Immature natural killer cell (primary cell): Measurements from ENCODE around the gene RBBP6. TPM values are rescaled to one million over a fixed set of nuclear protein-coding genes. Genes with fewer than 3 reads are reported as not detected.

Experiments
- DNase-seq, 3 donors: peaks; one replicate each; pipeline ENCODE4 v3.0.0; 2022; ENCODE audit warnings: mixed read lengths in 1 of 3
- H3K27ac Mint-ChIP-seq, 6 donors: one replicate each; pipeline ENCODE4 v1.8.0; 2020; ENCODE audit warnings: mixed read lengths in 6 of 6, mild to moderate bottlenecking in 5 of 6, inconsistent platforms in 4 of 6, moderate library complexity in 3 of 6
- H3K27me3 Mint-ChIP-seq, 3 donors: one replicate each; pipeline ENCODE4 v1.8.0; 2020 to 2021; ENCODE audit warnings: low read depth in 3 of 3, mild to moderate bottlenecking in 3 of 3, mixed read lengths in 3 of 3, moderate library complexity in 3 of 3, inconsistent platforms in 1 of 3
- H3K36me3 Mint-ChIP-seq, 3 donors: one replicate each; pipeline ENCODE4 v1.8.0; 2020; ENCODE audit warnings: mixed read lengths in 3 of 3, inconsistent platforms in 2 of 3, mild to moderate bottlenecking in 2 of 3
- H3K4me1 Mint-ChIP-seq, 2 donors: one replicate each; pipeline ENCODE4 v1.8.0; 2020; ENCODE audit warnings: inconsistent platforms in 2 of 2, mild to moderate bottlenecking in 2 of 2, mixed read lengths in 2 of 2, moderate library complexity in 1 of 2
- H3K4me3 Mint-ChIP-seq, 5 donors: one replicate each; pipeline ENCODE4 v1.8.0; 2020; ENCODE audit warnings: mild to moderate bottlenecking in 5 of 5, mixed read lengths in 5 of 5, inconsistent platforms in 3 of 5, moderate library complexity in 3 of 5
- H3K9me3 Mint-ChIP-seq, 6 donors: one replicate each; pipeline ENCODE4 v1.8.0; 2020; ENCODE audit warnings: mild to moderate bottlenecking in 6 of 6, mixed read lengths in 6 of 6, inconsistent platforms in 4 of 6, moderate library complexity in 3 of 6
- polyA plus RNA-seq, 3 donors: library from polyadenylated mRNA; unstranded; fragments of 300-500 nt; fragmentation: Illumina TruSeq; gene quantifications; one replicate each; pipeline ENCODE4 v1.2.3, GENCODE V29; 2021

The RBBP6 gene
- polyA plus RNA-seq, 3 donors from 2014 or later: 16.2 to 31.7 (median 27.6) TPM

DNA sequence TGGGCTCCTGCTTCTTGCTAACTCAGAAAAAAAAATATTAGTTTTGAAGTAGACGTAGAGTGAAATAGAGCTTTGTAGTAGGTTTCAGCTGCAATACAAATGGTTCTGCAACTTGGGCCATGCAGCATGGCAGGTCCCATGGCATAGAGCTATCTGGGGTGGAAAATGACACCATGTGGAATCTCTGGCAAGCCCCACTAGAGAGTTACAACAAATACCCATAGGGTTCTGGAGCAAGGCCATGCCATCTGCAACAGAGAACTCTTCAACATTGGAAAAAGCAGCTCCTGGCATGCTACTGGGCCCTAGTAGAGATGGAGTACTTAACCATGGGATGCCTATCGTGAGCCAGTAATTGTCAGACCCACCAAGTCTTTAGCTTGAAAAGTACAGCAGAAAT is 25.3 kb upstream of the RBBP6 start:
- peaks cover 5 to 7% of the 10 kb centered on the region in 2 donors for H3K4me1 Mint-ChIP-seq
- no peaks in the 10 kb centered on the region for H3K9me3 Mint-ChIP-seq
- peaks cover 0 to 10% (median 10%) of the 10 kb centered on the region in 3 donors for H3K27me3 Mint-ChIP-seq
- no peaks in the 10 kb centered on the region for H3K36me3 Mint-ChIP-seq
- H3K27ac Mint-ChIP-seq: no peak overlapping the region
- no peak for DNase-seq
- no peak overlapping the region for H3K4me3 Mint-ChIP-seq

DNA sequence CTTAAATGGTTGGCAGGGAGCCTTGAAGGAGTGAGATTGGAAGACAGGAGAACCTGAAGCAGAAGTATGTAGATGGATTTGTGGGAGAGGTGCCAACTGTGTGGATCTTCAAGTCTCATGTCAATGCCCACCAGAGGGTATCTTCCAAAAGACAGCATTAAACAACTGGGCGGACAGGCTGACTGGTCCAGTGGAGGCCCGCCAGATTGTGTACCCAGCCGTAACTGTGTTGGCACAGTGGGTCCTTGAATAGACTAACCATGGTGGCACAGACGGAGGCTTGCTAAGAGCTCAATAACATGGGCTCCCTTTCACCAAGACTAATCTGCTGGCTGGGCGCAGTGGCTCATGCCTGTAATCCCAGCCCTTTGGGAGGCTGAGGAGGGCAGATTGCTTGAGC is 24.2 kb upstream of the RBBP6 start:
- no peaks in the 10 kb centered on the region for H3K36me3 Mint-ChIP-seq
- H3K27ac Mint-ChIP-seq: no peak overlapping the region
- peaks cover 5 to 7% of the 10 kb centered on the region in 2 donors for H3K4me1 Mint-ChIP-seq
- no peak for DNase-seq
- H3K9me3 Mint-ChIP-seq: no peaks in the 10 kb centered on the region
- H3K4me3 Mint-ChIP-seq: no peak overlapping the region
- H3K27me3 Mint-ChIP-seq: peaks cover 0 to 10% (median 10%) of the 10 kb centered on the region in 3 donors

DNA sequence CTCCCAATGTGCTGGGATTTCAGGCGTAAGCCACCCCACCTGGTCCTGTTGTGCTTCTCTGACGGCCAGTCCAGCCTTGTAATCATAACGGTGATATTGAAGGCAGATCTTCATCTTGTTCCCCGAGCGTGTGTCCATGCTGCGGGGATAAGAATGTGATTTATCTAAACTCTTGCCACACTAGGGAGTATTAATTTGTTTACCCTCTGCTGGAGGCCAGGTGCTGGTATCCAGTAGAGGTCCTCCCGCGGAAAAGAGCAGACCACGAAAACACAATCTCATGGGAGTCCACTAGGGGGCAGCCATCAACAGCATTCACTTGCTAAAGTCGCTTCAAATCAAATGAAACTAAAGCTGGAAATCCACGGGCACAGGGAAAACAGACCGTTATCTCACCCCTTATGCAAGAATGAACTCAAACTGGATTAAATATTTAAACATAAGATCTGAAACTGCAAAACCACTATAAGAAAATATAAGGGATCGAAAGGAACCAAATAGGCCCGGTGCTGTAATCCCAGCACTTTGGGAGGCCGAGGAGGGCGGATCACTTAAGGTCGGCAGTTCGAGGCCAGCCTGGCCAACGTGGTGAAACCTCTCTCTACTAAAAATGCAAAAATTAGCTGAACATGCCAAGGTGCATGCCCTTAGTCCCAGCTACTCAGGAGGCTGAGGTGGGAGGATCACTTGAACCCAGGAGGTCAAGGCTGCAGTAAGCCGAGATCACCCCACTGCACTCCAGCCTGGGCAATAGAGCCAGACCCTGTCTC is 22.3 kb upstream of the RBBP6 start:
- peak; percentile 59 to 65 (median 59) for DNase-seq
- H3K36me3 Mint-ChIP-seq: no peaks in the 10 kb centered on the region
- H3K27ac Mint-ChIP-seq: no peak overlapping the region
- H3K9me3 Mint-ChIP-seq: no peaks in the 10 kb centered on the region
- peak overlapping the region in 1 of 5 donors; percentile 28 for H3K4me3 Mint-ChIP-seq
- H3K4me1 Mint-ChIP-seq: peaks cover 5 to 7% of the 10 kb centered on the region in 2 donors
- H3K27me3 Mint-ChIP-seq: peaks cover 0 to 10% (median 6%) of the 10 kb centered on the region in 3 donors

DNA sequence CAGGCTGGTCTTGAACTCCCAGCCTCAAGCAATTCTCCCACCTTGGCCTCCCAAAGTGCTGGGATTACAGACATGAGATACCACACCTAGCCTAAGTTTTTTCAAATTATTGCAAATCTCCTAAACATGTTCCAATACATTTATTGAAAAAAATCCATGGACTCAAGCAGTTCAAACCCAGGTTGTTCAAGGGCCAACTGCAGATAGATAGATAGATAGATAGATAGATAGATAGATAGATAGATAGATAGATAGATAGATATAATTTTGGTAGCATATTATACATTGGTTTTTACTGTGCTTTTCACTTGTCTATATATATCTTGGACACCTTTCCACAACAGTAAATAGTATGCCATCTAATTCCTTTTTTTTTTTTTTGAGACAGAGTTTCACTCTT is 20.9 kb upstream of the RBBP6 start:
- Mint-ChIP-seq H3K27ac (no peak overlapping the region), H3K36me3 (no peaks in the 10 kb centered on the region), H3K4me1 (peaks cover 5 to 7% of the 10 kb centered on the region in 2 donors), H3K4me3 (no peak overlapping the region), H3K27me3 (peaks cover 0 to 10% (median 6%) of the 10 kb centered on the region in 3 donors), H3K9me3 (no peaks in the 10 kb centered on the region)
- DNase-seq: no peak

DNA sequence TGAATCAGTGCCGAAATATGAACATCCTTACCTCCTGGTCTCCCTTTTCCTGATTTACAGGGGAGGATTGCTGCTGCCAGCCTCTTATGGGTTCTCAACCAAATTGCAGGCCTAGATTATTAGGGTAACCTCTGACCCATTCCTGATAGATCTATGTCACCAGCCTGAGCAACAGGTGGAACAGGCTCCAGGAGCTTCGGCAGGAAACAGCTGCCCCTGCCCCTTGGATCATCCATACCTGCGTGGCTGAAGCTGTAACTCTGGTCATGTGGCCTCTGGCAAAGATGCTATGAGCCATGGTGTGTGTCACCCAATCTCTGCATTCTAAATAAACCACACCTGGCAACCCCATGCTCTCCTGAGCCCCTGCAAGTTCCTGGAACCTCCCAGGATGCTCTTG is 18.4 kb upstream of the RBBP6 start:
- H3K27ac Mint-ChIP-seq: no peak overlapping the region
- no peaks in the 10 kb centered on the region for H3K36me3 Mint-ChIP-seq
- H3K4me1 Mint-ChIP-seq: peaks cover 5 to 7% of the 10 kb centered on the region in 2 donors
- H3K9me3 Mint-ChIP-seq: no peaks in the 10 kb centered on the region
- no peak for DNase-seq
- H3K4me3 Mint-ChIP-seq: no peak overlapping the region
- H3K27me3 Mint-ChIP-seq: peaks cover 3 to 5% (median 4%) of the 10 kb centered on the region in 3 donors

DNA sequence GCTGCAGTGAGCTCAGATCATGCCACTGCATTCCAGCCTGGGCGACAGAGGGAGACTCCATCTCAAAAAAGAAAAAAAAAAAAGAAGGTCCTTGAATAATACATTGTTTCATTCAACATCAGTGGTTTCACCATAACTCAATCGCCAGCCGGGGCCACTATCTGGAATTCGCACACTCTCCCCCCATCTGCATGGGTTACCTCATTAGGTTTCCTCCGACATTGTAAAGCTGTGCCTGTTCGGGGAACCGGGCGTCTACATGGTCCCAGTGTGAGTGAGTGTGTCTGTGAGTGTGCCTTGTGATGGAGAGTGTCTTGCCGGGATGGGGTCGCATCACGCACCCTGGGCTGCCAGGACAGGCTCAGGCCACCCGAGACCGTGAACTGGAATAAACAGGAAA is 16.6 kb upstream of the RBBP6 start:
- no peaks in the 10 kb centered on the region for H3K9me3 Mint-ChIP-seq
- H3K4me3 Mint-ChIP-seq: no peak overlapping the region
- peaks cover 1 to 3% (median 2%) of the 10 kb centered on the region in 3 donors for H3K27me3 Mint-ChIP-seq
- H3K4me1 Mint-ChIP-seq: no peaks in the 10 kb centered on the region
- H3K27ac Mint-ChIP-seq: peak overlapping the region in 1 of 6 donors; percentile 8
- no peak for DNase-seq
- no peaks in the 10 kb centered on the region for H3K36me3 Mint-ChIP-seq

DNA sequence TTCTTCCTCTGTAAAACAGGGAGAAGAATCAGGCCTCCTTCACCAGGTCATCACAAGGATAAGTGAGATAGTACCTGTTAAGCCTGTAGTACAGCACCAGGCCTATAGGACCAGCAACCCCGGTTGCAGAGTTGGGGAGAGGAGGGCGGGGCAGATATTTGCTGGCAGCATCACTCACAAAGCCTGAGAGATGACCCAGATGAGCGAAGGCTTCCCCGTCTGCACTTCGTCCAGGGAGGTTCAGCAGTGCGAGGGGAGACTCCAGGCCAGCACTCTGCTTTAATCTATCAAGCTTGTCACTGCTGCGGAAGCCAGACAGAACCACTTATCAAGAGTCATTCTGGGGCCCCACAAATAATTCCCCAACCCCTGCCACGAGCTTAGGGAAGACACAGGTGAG is 15.8 kb upstream of the RBBP6 start:
- no peak for DNase-seq
- no peak overlapping the region for H3K4me3 Mint-ChIP-seq
- H3K27me3 Mint-ChIP-seq: peaks cover 2 to 4% (median 3%) of the 10 kb centered on the region in 3 donors
- H3K9me3 Mint-ChIP-seq: no peaks in the 10 kb centered on the region
- no peaks in the 10 kb centered on the region for H3K36me3 Mint-ChIP-seq
- H3K27ac Mint-ChIP-seq: no peak overlapping the region
- H3K4me1 Mint-ChIP-seq: no peaks in the 10 kb centered on the region

DNA sequence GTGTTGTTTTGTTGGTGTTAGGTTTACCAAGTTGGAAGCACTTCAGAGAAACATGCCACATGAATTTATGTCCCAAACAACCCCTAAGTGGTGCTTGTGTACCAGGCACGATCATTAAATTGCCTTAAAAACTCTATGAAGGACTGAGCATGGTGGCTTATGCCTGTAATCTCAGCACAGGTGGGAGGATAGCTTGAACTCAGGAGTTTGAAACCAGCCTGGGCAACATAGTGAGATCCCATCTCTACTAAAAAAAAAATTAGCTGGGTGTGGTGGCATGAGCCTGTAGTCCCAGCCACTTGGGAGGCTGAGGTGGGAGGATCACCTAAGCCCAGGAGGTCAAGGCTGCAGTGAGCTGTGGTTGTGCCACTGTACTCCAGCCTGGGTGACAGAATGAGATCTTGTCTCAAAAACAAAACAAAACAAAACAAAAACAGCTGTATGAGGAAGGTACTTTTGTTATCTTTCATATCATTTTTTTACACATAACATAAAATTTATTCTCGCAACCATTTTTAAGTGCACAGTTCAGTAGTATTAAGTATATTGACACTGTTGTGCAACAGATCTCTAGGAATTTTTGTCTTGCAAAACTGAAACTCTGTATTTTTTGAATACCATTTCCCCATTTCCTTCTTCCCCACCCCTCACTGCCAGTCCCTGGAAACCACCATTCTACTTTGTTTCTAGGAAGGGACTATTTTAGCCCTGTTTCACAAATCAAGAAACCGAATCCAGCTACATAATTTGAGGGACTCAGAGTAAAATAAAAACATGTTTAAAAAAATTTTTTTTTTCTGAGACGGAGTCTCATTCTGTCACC is 14.3 kb upstream of the RBBP6 start:
- peak overlapping the region in 1 of 6 donors; percentile 11 for H3K27ac Mint-ChIP-seq
- H3K27me3 Mint-ChIP-seq: peaks cover 2 to 4% (median 3%) of the 10 kb centered on the region in 3 donors

DNA sequence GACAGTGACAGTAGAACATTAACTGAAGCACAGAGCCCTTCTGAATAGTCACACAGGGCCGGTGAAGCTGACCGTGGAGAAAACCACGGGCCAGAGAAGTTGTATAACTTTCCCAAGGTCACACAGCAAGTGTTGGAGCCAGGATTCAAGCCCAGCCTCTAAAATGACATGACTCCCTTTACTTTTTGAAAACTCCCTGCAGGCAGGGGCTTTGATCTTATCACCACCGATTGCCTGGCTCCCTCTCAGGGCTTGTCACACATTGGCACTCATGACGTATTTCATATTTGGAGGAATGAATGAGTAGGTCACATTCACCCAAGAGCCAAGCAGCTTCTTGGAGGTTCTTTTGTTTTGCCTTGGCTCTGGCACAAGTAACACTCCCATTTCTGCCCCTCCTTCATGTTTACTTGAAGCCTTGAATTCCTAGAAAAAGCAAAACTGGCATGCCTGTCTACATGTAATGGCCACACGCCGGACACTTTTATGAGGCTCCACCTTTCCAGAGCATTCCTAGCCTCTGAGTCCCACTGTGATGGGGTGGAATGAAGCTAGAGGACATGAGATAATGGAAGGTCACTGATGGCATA is 13.3 kb upstream of the RBBP6 start:
- no peak for DNase-seq
- peaks cover 2 to 6% (median 3%) of the 10 kb centered on the region in 3 donors for H3K27me3 Mint-ChIP-seq
- H3K27ac Mint-ChIP-seq: no peak overlapping the region
- no peak overlapping the region for H3K4me3 Mint-ChIP-seq
- H3K9me3 Mint-ChIP-seq: no peaks in the 10 kb centered on the region
- no peaks in the 10 kb centered on the region for H3K36me3 Mint-ChIP-seq
- H3K4me1 Mint-ChIP-seq: no peaks in the 10 kb centered on the region

More for the DNA sequence above, 14.3 kb upstream of the RBBP6 start:
- no peak for DNase-seq
- Mint-ChIP-seq H3K9me3 (no peaks in the 10 kb centered on the region), H3K36me3 (no peaks in the 10 kb centered on the region), H3K4me3 (no peak overlapping the region), H3K4me1 (no peaks in the 10 kb centered on the region)

DNA sequence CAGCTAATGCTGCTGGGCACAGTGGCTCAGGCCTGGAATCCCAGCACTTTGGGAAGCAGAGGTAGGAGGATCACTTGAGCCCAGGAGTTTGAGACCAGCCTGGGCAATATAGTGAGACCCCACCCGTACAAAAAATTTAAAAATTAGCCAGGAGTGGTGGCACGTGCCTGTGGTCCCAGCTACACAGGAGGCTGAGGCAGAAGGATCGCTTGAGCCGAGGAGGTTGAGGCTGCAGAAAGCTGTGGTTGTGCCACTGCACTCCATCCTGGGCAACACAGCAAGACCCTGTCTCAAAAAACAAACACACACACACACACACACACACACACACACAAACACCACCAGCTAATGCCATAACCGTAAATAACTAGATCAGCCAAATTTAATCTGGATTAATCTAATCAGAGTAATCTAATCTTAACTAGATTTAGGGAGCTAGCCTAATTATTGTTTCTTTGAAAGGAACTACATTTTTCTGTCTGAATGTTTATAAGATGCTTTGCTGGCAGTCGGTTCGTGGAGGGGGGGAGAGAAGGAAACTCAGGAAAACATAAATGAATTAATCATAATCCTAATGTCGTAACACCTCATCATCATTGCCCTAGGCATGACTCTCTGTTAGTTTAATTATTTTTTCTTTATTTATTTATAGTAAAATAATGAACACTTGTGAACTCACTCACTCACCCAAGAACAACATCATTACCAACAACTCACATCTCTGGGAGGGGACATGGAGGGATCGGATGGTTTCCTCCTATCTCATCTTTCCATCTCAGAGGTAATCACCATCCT is 12.5 kb upstream of the RBBP6 start:
- H3K4me1 Mint-ChIP-seq: no peaks in the 10 kb centered on the region
- no peak for DNase-seq
- peaks cover 2 to 6% (median 3%) of the 10 kb centered on the region in 3 donors for H3K27me3 Mint-ChIP-seq
- no peaks in the 10 kb centered on the region for H3K36me3 Mint-ChIP-seq
- no peaks in the 10 kb centered on the region for H3K9me3 Mint-ChIP-seq
- no peak overlapping the region for H3K27ac Mint-ChIP-seq
- H3K4me3 Mint-ChIP-seq: no peak overlapping the region

DNA sequence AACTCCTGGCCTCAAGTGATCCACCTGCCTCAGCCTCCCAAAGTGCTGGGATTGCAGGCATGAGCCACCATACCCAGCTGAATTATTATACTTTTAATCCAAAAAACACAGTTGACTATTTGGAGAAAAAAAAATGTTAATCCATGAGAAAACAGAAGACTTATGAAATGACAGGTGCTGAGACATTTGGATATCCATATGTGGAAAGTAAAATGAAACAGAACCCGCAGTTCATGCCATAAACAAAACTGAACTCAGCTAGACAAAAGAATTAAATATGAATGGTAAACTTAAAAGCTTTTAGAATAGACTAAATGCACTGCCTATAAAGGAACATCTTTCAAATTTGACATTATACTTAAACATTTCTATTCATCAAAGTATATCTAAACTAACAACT is 8.2 kb upstream of the RBBP6 start:
- Mint-ChIP-seq H3K27me3 (peaks cover 0 to 9% (median 6%) of the 10 kb centered on the region in 3 donors), H3K27ac (no peak overlapping the region), H3K4me1 (no peaks in the 10 kb centered on the region), H3K36me3 (no peaks in the 10 kb centered on the region), H3K4me3 (no peak overlapping the region), H3K9me3 (no peaks in the 10 kb centered on the region)
- no peak for DNase-seq

DNA sequence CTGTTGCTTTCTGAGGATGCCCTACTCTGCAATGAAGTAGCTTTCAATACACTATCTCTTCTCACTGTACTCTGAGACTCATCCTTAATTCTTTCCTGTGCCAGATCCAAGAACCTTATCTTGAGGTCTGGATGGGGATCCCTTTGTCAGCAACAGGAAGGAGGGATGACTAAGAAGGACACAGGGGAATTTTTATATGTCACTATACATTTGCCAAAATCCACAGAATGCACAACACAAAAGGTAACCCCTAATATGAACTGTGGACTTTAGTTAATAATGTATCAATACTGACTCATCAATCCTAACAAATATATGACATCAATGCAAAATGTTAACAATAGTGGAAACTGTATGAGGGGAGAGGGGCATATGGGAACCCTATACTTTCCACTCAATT is 4.7 kb upstream of the RBBP6 start:
- Mint-ChIP-seq H3K4me1 (peaks cover 6% of the 10 kb centered on the region in 2 donors), H3K4me3 (no peak overlapping the region), H3K9me3 (no peaks in the 10 kb centered on the region), H3K27ac (no peak overlapping the region), H3K36me3 (no peaks in the 10 kb centered on the region), H3K27me3 (peaks cover 4 to 11% (median 6%) of the 10 kb centered on the region in 3 donors)
- DNase-seq: no peak

DNA sequence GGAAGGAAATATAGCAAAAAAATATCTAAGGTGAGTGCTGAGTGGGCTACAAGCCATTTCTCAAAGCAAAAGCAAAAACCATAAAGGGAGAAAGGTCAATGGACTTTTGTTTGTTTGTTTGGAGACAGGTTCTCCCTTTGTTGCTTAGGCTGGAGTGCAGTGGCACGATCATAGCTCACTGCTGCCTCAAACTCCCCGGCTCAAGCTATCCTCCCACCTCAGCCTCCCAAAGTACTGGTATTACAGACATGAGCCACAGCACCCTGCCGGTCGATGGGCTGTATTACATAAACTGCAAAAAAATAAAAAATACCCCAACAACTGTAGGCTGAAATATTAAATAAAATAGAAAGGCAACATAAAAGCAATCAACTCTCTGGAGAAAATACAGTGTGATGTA is 3.5 kb upstream of the RBBP6 start:
- Mint-ChIP-seq H3K27me3 (peaks cover 6 to 13% (median 7%) of the 10 kb centered on the region in 3 donors), H3K9me3 (no peaks in the 10 kb centered on the region), H3K27ac (no peak overlapping the region), H3K4me1 (peaks cover 12% of the 10 kb centered on the region in 2 donors), H3K36me3 (no peaks in the 10 kb centered on the region), H3K4me3 (no peak overlapping the region)
- no peak for DNase-seq
